ENCODE measurements around the gene PAPPA. TPM values are rescaled to one million over a fixed set of nuclear protein-coding genes. Genes with fewer than 3 reads are reported as not detected.

The PAPPA gene
- total RNA-seq, 1 donor from 2014 or later: 219 TPM

DNA sequence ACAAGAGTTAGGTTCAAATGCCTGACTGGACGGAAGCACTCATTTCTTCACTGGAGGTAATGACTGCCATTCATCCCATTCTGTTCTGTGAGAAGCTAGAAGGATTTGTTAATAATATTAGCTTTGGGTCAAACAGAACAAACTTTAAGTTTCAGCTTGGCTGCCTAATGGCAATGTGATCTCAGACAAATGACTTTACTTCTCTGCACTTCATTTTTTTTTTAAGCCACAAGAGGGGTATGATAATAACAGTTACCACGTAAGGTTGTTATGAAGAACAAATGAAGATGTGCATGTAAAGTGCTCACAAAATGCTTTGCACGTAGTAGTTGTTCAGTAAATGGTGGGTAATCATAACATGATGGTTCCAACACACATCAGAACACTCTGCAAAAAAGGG lies 199.4 kb downstream of the PAPPA start:
- Mint-ChIP-seq H3K27ac (ENCODE audit: unreplicated experiment) (peak overlapping the region; percentile 12), H3K9me3 (ENCODE audit: low read depth) (no peaks in the 10 kb centered on the region), H3K4me3 (ENCODE audit: unreplicated experiment) (no peak overlapping the region), H3K27me3 (ENCODE audit: low read depth) (no peaks in the 10 kb centered on the region), H3K36me3 (ENCODE audit: low read depth) (peaks cover 66% of the 10 kb centered on the region), H3K4me1 (ENCODE audit: low read depth) (peaks cover 15% of the 10 kb centered on the region)
- TF ChIP-seq, protein P1, sequence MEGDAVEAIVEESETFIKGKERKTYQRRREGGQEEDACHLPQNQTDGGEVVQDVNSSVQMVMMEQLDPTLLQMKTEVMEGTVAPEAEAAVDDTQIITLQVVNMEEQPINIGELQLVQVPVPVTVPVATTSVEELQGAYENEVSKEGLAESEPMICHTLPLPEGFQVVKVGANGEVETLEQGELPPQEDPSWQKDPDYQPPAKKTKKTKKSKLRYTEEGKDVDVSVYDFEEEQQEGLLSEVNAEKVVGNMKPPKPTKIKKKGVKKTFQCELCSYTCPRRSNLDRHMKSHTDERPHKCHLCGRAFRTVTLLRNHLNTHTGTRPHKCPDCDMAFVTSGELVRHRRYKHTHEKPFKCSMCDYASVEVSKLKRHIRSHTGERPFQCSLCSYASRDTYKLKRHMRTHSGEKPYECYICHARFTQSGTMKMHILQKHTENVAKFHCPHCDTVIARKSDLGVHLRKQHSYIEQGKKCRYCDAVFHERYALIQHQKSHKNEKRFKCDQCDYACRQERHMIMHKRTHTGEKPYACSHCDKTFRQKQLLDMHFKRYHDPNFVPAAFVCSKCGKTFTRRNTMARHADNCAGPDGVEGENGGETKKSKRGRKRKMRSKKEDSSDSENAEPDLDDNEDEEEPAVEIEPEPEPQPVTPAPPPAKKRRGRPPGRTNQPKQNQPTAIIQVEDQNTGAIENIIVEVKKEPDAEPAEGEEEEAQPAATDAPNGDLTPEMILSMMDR (IDR thresholded peaks at IDR 0.05): no peak
- DNase-seq (ENCODE audit: low spot score): no peak

DNA sequence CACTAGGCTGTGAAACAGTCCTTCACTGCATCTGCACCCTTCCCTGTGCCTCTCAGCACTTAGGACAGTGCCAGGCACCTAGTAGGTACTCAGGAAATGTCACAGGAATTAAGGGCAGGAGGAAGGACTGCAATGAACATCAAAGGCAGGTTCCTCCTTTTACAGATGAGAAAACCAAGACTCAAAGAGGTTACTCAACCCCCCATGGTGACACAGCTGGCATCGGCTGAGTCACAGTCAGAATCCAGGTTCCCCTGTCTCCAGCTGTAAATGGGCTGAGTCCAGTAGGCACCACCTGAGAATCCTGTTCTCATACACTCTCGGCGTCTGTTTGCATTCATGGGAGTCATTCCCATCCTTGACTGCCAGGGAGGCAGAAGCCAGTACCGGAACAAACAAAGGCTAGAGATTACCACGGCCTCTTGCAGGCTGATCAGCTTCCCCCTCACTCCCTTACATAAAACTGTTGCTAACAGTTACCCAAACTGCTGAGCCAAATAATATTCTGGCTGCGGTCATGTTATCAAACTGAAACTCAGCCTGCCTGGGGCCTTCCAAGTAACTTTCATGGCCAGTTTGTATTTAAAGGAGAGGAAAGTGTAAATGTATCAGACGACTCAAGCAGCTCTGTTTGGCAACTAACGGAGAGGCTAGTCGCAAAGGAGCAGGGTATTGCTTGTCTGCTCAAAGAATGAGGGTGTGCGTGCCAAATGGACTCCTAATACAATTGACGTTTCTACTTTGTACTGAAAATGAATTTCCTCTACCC lies 201.7 kb downstream of the PAPPA start:
- peak overlapping the region; percentile 33 for H3K27ac Mint-ChIP-seq (ENCODE audit: unreplicated experiment)
- no peak for DNase-seq (ENCODE audit: low spot score)
- no peaks in the 10 kb centered on the region for H3K27me3 Mint-ChIP-seq (ENCODE audit: low read depth)
- H3K4me3 Mint-ChIP-seq (ENCODE audit: unreplicated experiment): no peak overlapping the region
- peaks cover 18% of the 10 kb centered on the region for H3K4me1 Mint-ChIP-seq (ENCODE audit: low read depth)
- TF ChIP-seq, protein P1 (IDR thresholded peaks at IDR 0.05): no peak
- no peaks in the 10 kb centered on the region for H3K9me3 Mint-ChIP-seq (ENCODE audit: low read depth)
- peaks cover 59% of the 10 kb centered on the region for H3K36me3 Mint-ChIP-seq (ENCODE audit: low read depth)

DNA sequence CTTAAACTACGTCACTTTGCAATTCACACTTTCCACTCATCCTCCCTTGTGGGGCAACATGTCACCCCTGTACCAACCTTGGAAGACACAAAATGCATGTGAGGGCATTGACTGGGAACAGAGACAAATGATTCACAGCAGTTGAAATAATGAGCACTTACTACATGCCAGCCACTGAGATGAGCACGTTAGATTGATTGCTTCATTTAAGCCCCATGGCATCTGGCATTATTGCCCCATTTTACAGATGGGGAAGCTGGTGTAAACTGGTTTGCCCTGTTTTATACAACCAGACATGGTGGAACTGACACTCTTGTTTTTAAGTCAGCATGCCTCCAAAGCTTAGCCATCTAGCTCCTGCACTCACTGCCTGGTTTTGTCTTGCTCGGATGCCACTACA lies 204.7 kb downstream of the PAPPA start:
- DNase-seq (ENCODE audit: low spot score): no peak
- Mint-ChIP-seq H3K27ac (ENCODE audit: unreplicated experiment) (peak overlapping the region; percentile 23), H3K27me3 (ENCODE audit: low read depth) (no peaks in the 10 kb centered on the region), H3K4me3 (ENCODE audit: unreplicated experiment) (no peak overlapping the region), H3K4me1 (ENCODE audit: low read depth) (peaks cover 16% of the 10 kb centered on the region), H3K36me3 (ENCODE audit: low read depth) (peaks cover 61% of the 10 kb centered on the region), H3K9me3 (ENCODE audit: low read depth) (no peaks in the 10 kb centered on the region)
- TF ChIP-seq, protein P1 (IDR thresholded peaks at IDR 0.05): no peak

DNA sequence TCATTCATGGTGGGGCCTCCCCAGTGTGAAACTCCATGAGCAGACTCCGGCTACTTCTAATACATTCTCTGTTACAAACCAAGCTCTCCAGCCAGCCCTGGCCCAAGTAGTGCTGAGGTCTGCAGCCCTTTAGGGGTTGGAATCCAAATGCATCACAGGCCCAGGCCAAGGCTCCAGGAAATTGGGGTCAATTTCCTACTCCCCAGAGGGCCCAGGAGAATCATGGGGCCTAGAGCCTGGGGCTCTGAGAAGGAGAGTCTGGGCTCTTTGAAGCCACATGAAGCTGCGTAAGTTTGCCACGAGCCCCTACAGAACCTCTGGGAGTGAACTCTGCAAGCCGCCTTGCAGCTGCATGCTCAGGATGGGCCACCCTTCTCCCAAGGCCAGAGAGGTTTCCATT lies 206.4 kb downstream of the PAPPA start:
- no peak for DNase-seq (ENCODE audit: low spot score)
- Mint-ChIP-seq H3K27me3 (ENCODE audit: low read depth) (no peaks in the 10 kb centered on the region), H3K36me3 (ENCODE audit: low read depth) (peaks cover 56% of the 10 kb centered on the region), H3K4me3 (ENCODE audit: unreplicated experiment) (no peak overlapping the region), H3K27ac (ENCODE audit: unreplicated experiment) (no peak overlapping the region), H3K9me3 (ENCODE audit: low read depth) (no peaks in the 10 kb centered on the region), H3K4me1 (ENCODE audit: low read depth) (peaks cover 13% of the 10 kb centered on the region)
- TF ChIP-seq, protein P1 (IDR thresholded peaks at IDR 0.05): no peak

DNA sequence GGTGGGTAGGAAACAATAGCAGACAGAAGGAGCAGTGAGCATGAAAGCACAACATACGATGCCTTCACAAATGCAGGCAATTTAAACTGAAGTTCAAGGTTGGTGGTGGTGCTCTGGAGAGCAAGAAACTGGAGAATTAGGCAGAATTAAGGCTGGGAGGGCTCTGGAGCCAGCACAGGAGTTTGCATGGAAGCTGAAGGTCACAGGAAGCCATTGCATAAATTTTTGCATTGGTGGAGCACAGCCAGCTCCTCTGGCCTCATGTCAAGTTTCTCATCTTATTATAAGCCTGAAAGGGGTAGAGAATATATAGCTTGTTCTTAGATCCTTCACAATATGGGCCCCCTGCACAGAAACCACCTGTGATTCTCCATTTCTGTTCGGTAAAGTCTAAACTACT lies 207.4 kb downstream of the PAPPA start:
- Mint-ChIP-seq H3K36me3 (ENCODE audit: low read depth) (peaks cover 49% of the 10 kb centered on the region), H3K27ac (ENCODE audit: unreplicated experiment) (no peak overlapping the region), H3K4me1 (ENCODE audit: low read depth) (peaks cover 13% of the 10 kb centered on the region), H3K9me3 (ENCODE audit: low read depth) (no peaks in the 10 kb centered on the region), H3K27me3 (ENCODE audit: low read depth) (no peaks in the 10 kb centered on the region), H3K4me3 (ENCODE audit: unreplicated experiment) (no peak overlapping the region)
- DNase-seq (ENCODE audit: low spot score): no peak
- TF ChIP-seq, protein P1 (IDR thresholded peaks at IDR 0.05): no peak
